ENCODE results near the gene TMEM131. TPM values are rescaled to one million over a fixed set of nuclear protein-coding genes. Genes with fewer than 3 reads are reported as not detected.

The TMEM131 gene
- total and polyA plus RNA-seq, 10 of the 15 experiments (the other 5 are each of a cell fraction or from before 2014, with no cell fraction given): 6.0 to 48.2 (median 23.2) TPM

DNA sequence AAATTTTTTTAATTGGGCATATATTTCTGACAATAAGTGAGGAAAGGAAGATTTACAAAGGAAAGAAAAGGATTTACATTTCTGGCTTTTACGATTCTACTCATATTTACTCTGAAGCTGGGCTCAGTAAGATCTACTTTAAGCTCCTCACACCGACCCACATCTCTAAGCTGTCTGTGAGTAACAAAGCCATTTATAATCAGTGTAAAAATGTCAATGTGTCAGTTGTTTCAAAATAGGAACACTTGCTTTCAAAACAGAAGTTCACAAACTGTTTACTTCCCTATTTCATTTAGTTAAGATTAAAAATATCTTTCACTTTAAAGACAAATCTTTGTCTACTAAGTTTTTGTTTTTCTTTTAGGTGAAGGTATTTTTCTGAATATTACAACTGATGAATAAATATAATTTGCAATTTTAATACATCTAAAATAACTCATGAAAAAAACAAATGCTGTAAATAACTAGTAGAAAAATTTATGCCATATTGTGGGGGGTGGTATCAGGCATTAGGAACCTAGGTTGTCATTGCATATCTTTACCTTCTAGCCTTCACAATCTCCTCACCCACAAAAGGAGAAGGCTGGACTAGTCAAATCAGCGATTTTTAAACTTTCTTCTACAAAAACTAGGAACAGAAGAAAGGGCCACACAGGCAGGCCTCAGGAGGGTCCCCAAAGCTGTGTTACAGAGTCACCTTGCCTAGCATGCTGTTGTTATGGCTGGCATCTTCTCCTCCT is 64.5 kb downstream of the TMEM131 start (continued):
- TF ChIP-seq TBL1XR1 (IDR thresholded peaks at IDR 0.05; ENCODE audit: low read depth, low read length) (0 out of 2 replicates have a peak, but pooled peaks have one; percentile 44), RAD51 (IDR thresholded peaks at IDR 0.05) (peak; percentile 22; the same call in 1 of the 2 replicates), KAT2A (conservative IDR thresholded peaks at IDR 0.05; ENCODE audit: control insufficient read depth, low read depth, low read length) (no peak), RBBP5 (conservative IDR thresholded peaks at IDR 0.05) (no peak), NFYA (IDR thresholded peaks at IDR 0.05; ENCODE audit: borderline replicate concordance, low read depth, low read length) (no peak)

DNA sequence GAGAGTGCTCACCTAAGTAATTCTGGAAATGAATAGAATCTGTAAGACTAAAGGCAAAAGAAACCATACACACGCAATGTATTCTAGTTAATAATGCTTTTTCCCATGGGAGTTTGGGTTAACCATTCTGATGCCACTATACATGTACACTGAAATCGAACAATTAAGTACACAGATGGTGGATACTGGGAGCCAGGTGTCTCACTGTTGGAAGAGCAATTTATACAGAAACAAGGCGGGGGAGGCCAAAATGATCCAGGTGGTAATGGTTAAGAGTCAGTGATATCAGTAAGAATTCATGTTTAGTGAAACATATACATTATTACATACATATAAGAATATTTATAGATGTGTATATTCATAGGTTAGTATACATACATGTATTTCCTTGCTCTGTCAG is 67.2 kb downstream of the TMEM131 start:
- FAIRE-seq (no peak), ATAC-seq (no peak), DNase-seq (ENCODE audit: low read depth, low spot score) (no peak)
- BruUV-seq (replicated peaks): no TSS peak
- Histone ChIP-seq H4K20me1 (ENCODE audit: control insufficient read depth, insufficient read depth) (no peaks in the 10 kb centered on the region), H3K27ac (ENCODE audit: control insufficient read depth, insufficient read depth) (no peak overlapping the region), H3K4me3 (no peak overlapping the region), H3K9me3 (replicated peaks; ENCODE audit: control insufficient read depth, insufficient read depth, low read length) (no peaks in the 10 kb centered on the region; the same call in 1 of the 3 replicates), H3K9ac (ENCODE audit: control insufficient read depth, insufficient read depth, low read length) (no peak overlapping the region), H2AFZ (ENCODE audit: control insufficient read depth, low read depth, low read length) (no peak overlapping the region), H3K4me2 (ENCODE audit: control insufficient read depth, insufficient read depth) (no peak overlapping the region), H3K36me3 (ENCODE audit: control insufficient read depth in 2 of 2, insufficient read depth in 2 of 2, low read length in 1 of 2) (peaks cover 4 to 16% of the 10 kb centered on the region in 2 experiments; a peak in 3 of 4 replicates), H3K79me2 (ENCODE audit: control insufficient read depth, insufficient read depth, low read length) (peaks cover 61% of the 10 kb centered on the region), H3K27me3 (replicated peaks in 1 of 2; ENCODE audit: control insufficient read depth in 2 of 2, insufficient read depth in 2 of 2, low read length in 1 of 2) (no peaks in the 10 kb centered on the region), H3K4me1 (ENCODE audit: control insufficient read depth, insufficient read depth, low read length) (peaks cover 29% of the 10 kb centered on the region)
- intact Hi-C loops (cut with micrococcal nuclease; ENCODE audit: unreplicated experiment): loop anchor here (2.0 kb wide), 1 partner anchor 14 kb away; no protein-coding TSS in a partner anchor
- 65% methylated on average over 3 of the region's 3 CpGs for WGBS (ENCODE audit: insufficient coverage, insufficient replicate concordance, low lambda C conversion rate, missing lambda C conversion rate)
- ChIA-PET RAD21 (ENCODE audit: unreplicated experiment) (interaction anchor here (3.2 to 5.2 kb wide), 3 partner anchors 13 to 63 kb away, joined by 22 to 38 read pairs (median 30); no protein-coding TSS in a partner anchor), SMC1A (ENCODE audit: uncharacterized antibody, unreplicated experiment) (interaction anchor here (0.8 to 4.8 kb wide), 10 partner anchors 9 to 66 kb away, joined by 3 to 55 read pairs (median 12); no protein-coding TSS in a partner anchor), CTCF (interaction anchor here (1.0 to 1.4 kb wide), 2 partner anchors 12 to 13 kb away, joined by 3 to 4 read pairs; no protein-coding TSS in a partner anchor), POLR2A (interaction anchor here (0.5 kb wide), 1 partner anchor 26 kb away, joined by 7 read pairs; no protein-coding TSS in a partner anchor)
- in situ Hi-C loops (cut with MboI): no loop called here
- TF ChIP-seq, protein P1, sequence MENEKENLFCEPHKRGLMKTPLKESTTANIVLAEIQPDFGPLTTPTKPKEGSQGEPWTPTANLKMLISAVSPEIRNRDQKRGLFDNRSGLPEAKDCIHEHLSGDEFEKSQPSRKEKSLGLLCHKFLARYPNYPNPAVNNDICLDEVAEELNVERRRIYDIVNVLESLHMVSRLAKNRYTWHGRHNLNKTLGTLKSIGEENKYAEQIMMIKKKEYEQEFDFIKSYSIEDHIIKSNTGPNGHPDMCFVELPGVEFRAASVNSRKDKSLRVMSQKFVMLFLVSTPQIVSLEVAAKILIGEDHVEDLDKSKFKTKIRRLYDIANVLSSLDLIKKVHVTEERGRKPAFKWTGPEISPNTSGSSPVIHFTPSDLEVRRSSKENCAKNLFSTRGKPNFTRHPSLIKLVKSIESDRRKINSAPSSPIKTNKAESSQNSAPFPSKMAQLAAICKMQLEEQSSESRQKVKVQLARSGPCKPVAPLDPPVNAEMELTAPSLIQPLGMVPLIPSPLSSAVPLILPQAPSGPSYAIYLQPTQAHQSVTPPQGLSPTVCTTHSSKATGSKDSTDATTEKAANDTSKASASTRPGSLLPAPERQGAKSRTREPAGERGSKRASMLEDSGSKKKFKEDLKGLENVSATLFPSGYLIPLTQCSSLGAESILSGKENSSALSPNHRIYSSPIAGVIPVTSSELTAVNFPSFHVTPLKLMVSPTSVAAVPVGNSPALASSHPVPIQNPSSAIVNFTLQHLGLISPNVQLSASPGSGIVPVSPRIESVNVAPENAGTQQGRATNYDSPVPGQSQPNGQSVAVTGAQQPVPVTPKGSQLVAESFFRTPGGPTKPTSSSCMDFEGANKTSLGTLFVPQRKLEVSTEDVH (IDR thresholded peaks at IDR 0.05; ENCODE audit: low read depth, partially characterized antibody): no peak
- TF ChIP-seq KAT2A (conservative IDR thresholded peaks at IDR 0.05; ENCODE audit: control insufficient read depth, low read depth, low read length): no peak
- TF ChIP-seq RFX5 (IDR thresholded peaks at IDR 0.05; ENCODE audit: low read depth, low read length): no peak
- no peak for TF ChIP-seq RB1 (IDR thresholded peaks at IDR 0.05; ENCODE audit: borderline replicate concordance)
- no peak for TF ChIP-seq FOS (IDR thresholded peaks at IDR 0.05; ENCODE audit: borderline replicate concordance, extremely low read depth, insufficient read length)
- TF ChIP-seq CREM (IDR thresholded peaks at IDR 0.05; ENCODE audit: low read depth): no peak
- TF ChIP-seq IKZF2 (IDR thresholded peaks at IDR 0.05): no peak
- TF ChIP-seq CREB1 (IDR thresholded peaks at IDR 0.05; ENCODE audit: low read depth): no peak
- no peak for TF ChIP-seq KDM1A (IDR thresholded peaks at IDR 0.05; ENCODE audit: borderline replicate concordance)
- TF ChIP-seq MTA3 (IDR thresholded peaks at IDR 0.05; ENCODE audit: borderline replicate concordance, low read length): no peak
- no peak for TF ChIP-seq SUZ12 (IDR thresholded peaks at IDR 0.05; ENCODE audit: unreplicated experiment)
- TF ChIP-seq, protein P2, sequence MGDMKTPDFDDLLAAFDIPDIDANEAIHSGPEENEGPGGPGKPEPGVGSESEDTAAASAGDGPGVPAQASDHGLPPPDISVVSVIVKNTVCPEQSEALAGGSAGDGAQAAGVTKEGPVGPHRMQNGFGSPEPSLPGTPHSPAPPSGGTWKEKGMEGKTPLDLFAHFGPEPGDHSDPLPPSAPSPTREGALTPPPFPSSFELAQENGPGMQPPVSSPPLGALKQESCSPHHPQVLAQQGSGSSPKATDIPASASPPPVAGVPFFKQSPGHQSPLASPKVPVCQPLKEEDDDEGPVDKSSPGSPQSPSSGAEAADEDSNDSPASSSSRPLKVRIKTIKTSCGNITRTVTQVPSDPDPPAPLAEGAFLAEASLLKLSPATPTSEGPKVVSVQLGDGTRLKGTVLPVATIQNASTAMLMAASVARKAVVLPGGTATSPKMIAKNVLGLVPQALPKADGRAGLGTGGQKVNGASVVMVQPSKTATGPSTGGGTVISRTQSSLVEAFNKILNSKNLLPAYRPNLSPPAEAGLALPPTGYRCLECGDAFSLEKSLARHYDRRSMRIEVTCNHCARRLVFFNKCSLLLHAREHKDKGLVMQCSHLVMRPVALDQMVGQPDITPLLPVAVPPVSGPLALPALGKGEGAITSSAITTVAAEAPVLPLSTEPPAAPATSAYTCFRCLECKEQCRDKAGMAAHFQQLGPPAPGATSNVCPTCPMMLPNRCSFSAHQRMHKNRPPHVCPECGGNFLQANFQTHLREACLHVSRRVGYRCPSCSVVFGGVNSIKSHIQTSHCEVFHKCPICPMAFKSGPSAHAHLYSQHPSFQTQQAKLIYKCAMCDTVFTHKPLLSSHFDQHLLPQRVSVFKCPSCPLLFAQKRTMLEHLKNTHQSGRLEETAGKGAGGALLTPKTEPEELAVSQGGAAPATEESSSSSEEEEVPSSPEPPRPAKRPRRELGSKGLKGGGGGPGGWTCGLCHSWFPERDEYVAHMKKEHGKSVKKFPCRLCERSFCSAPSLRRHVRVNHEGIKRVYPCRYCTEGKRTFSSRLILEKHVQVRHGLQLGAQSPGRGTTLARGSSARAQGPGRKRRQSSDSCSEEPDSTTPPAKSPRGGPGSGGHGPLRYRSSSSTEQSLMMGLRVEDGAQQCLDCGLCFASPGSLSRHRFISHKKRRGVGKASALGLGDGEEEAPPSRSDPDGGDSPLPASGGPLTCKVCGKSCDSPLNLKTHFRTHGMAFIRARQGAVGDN (IDR thresholded peaks at IDR 0.05): no peak

Data from GM12878 (cell line).